Sciatic nerve (tissue), 2 donors: ENCODE results near the gene CLRN2. TPM values are rescaled to one million over a fixed set of nuclear protein-coding genes. Genes with fewer than 3 reads are reported as not detected.

Source experiments
- ATAC-seq: fragments of 200-7000 bp; cut with Tn5 transposase; one replicate; pipeline ENCODE4 v1.9.1; 2020; ENCODE audit warnings: mild to moderate bottlenecking, moderate library complexity
- DNase-seq: peaks from one replicate; pipeline ENCODE4 v3.0.0-alpha.2; 2020; ENCODE audit warnings: low spot score
- intact Hi-C: fragments of 100-400 bp; cut with DNase I; formaldehyde crosslinking; loops from one replicate; pipeline ENCODE4 v1.14.2; 2022
- total RNA-seq: library from RNA; stranded (reverse); fragmentation: NEBNext Ultra II Directional; extraction: Animal tissue kit (Norgen Biotek cat#: 25700); gene quantifications from one replicate; pipeline ENCODE4 v1.2.1, GENCODE V29; 2021
- donor health status: DM: no; HTN: no; CAD: no.
- donor health status: DM: no; HTN: no; CAD: no.

CLRN2 gene
- not detected for total RNA-seq

- ATAC-seq (no peak), DNase-seq (no peak)
- intact Hi-C loops = no loop called here
Observed at GRCh38 chr4:17514865-17515264, at the start of gene CLRN2. Gene CLRN2 (plus strand): TSS chr4:17515165. CDS start chr4:17515267, 102 bp downstream.

- DNase-seq (no peak), ATAC-seq (no peak)
- intact Hi-C loops = no loop called here
Observed at GRCh38 chr4:17468619-17469221, 46.2 kb upstream of the CLRN2 start.

GRCh38 chr4:17469931-17470674 is 44.9 kb upstream of the CLRN2 start:
- ATAC-seq = no peak

GRCh38 chr4:17475481-17475880 is 39.5 kb upstream of the CLRN2 start:
- ATAC-seq (no peak), DNase-seq (no peak)
- intact Hi-C loops = no loop called here

More at GRCh38 chr4:17469931-17470674, 44.9 kb upstream of the CLRN2 start:
- intact Hi-C loops = no loop called here
- no peak for DNase-seq

GRCh38 chr4:17476853-17477252 is 38.1 kb upstream of the CLRN2 start:
- intact Hi-C loops = no loop called here
- ATAC-seq = no peak
- DNase-seq = no peak

GRCh38 chr4:17477774-17478472 is 37.0 kb upstream of the CLRN2 start:
- ATAC-seq = no peak
- no peak for DNase-seq
- intact Hi-C loops = no loop called here

- DNase-seq = no peak
- intact Hi-C loops = no loop called here
- ATAC-seq = no peak
Observed at GRCh38 chr4:17480210-17480927, 34.6 kb upstream of the CLRN2 start.

- no peak for DNase-seq
Observed at GRCh38 chr4:17480955-17481354, 34.0 kb upstream of the CLRN2 start.

GRCh38 chr4:17482716-17483115 is 32.2 kb upstream of the CLRN2 start:
- intact Hi-C loops = no loop called here
- DNase-seq (no peak), ATAC-seq (no peak)

More at GRCh38 chr4:17480955-17481354, 34.0 kb upstream of the CLRN2 start:
- no peak for ATAC-seq
- intact Hi-C loops = no loop called here

GRCh38 chr4:17489123-17489522 is 25.8 kb upstream of the CLRN2 start:
- intact Hi-C loops = no loop called here
- ATAC-seq = no peak

GRCh38 chr4:17489721-17490120 is 25.2 kb upstream of the CLRN2 start:
- intact Hi-C loops = no loop called here
- DNase-seq (no peak), ATAC-seq (no peak)

More at GRCh38 chr4:17489123-17489522, 25.8 kb upstream of the CLRN2 start:
- DNase-seq = no peak

- intact Hi-C loops = no loop called here
- no peak for DNase-seq
- no peak for ATAC-seq
Observed at GRCh38 chr4:17490575-17491059, 24.3 kb upstream of the CLRN2 start.

GRCh38 chr4:17491196-17491595 is 23.8 kb upstream of the CLRN2 start:
- DNase-seq = no peak
- intact Hi-C loops = no loop called here
- ATAC-seq = no peak

- no peak for ATAC-seq
- intact Hi-C loops = no loop called here
- no peak for DNase-seq
Observed at GRCh38 chr4:17492058-17492741, 22.8 kb upstream of the CLRN2 start.

GRCh38 chr4:17492876-17493275 is 22.1 kb upstream of the CLRN2 start:
- ATAC-seq (no peak), DNase-seq (no peak)
- intact Hi-C loops = no loop called here

GRCh38 chr4:17493619-17494018 is 21.3 kb upstream of the CLRN2 start:
- ATAC-seq (no peak), DNase-seq (no peak)
- intact Hi-C loops = no loop called here

GRCh38 chr4:17494258-17495190 is 20.4 kb upstream of the CLRN2 start:
- ATAC-seq (peak; percentile 60), DNase-seq (no peak)
- intact Hi-C loops = no loop called here
